Transverse colon (tissue), 4 donors: ENCODE results near the gene ESAM.

Experiments used
- CTCF ChIP-seq, 5 experiments: fragments of 200-600 bp in 3 of 5; fragments of 450-650 bp in 2 of 5; sonication (generic) in 3 of 5; IDR thresholded peaks; 1 replicate in 2 of 5; 2 replicates in 3 of 5; pipeline ENCODE4 v1.5.1; 2016 to 2017; ENCODE audit warnings: antibody characterized with exemption in 5 of 5, inconsistent platforms in 3 of 5, mild to moderate bottlenecking in 2 of 5, moderate library complexity in 1 of 5
- EP300 ChIP-seq: sonication (generic); formaldehyde crosslinking; IDR thresholded peaks from one replicate; pipeline ENCODE4 v1.6.1; 2017; ENCODE audit warnings: antibody characterized with exemption, low read depth
- POLR2A ChIP-seq: fragments of 450-650 bp; IDR thresholded peaks from one replicate; pipeline ENCODE4 v1.6.1; 2016; ENCODE audit warnings: antibody characterized with exemption, mild to moderate bottlenecking, moderate library complexity
- POLR2AphosphoS5 ChIP-seq, 3 donors: sonication (generic); formaldehyde crosslinking; IDR thresholded peaks; one replicate each; pipeline ENCODE4 v1.6.1; 2016; ENCODE audit warnings: antibody characterized with exemption in 3 of 3

DNA sequence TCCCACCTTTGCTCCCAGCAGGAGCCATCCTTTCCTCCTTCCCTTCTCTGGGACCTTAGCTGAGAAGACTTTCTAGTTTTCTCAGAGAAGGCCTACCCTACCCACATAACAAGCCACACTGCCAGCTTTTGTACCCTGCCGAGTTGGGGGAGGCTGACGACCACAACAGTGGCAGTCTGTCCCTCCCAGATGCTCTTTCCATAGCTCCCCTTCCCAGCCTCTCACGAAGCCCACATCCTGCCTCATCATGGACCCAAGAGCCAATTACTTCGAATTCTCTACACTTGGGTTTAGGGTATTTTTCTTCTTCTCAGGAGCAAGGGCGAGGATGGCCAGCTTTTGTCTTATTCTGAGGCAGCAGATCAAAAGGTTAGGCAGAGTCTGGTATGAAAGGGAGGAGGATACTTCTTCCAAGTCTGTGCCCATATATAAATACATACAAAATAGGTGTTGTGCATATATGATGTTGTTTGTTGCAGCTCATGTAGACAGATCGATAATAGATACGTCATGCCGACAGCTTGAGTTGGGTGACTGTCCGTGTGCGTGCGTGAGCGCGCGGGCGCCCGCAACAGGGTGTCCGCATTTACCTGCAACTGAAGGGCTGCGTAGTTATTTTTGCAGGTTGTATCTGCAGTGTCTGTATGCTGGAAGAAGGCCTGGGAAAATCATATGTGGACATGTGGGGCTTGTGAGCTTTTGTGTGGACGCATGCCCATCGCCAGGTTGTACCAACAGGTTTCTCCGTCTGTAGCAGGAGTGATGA is 23.2 kb downstream of the ESAM start:
- TF ChIP-seq CTCF (IDR thresholded peaks at IDR 0.05): no peak
- no peak for TF ChIP-seq EP300
- TF ChIP-seq POLR2AphosphoS5 (IDR thresholded peaks at IDR 0.05): no peak
- TF ChIP-seq POLR2A: no peak
